Adipose tissue (tissue), 3 donors: ENCODE measurements around the gene PTPRN. TPM values are rescaled to one million over a fixed set of nuclear protein-coding genes. Genes with fewer than 3 reads are reported as not detected.

ENCODE experiments used
- H3K27ac ChIP-seq: one replicate; pipeline ENCODE4 v1.5.1; 2013; ENCODE audit warnings: low read depth, low read length
- WGBS, 3 donors: extraction: QIAGEN DNeasy Blood & Tissue Kit; methylation state at CpG; one replicate each; pipeline ENCODE4 v1.1.7; 2013; 5-methylcytosine and 5-hydroxymethylcytosine counted together
- polyA plus RNA-seq, 3 donors: library from polyadenylated mRNA; stranded (reverse); fragments of 200-250 nt; gene quantifications; one replicate each; pipeline ENCODE4 v1.2.3, GENCODE V29; 2013
- donor health status: healthy with polysubstance abuse.
- donor health status: Bipolar disorder and iron deficiency.
- donor health status: healthy.

The PTPRN gene
- polyA plus RNA-seq, 3 donors = 0.45 to 15.5 TPM; not detected in 1

DNA sequence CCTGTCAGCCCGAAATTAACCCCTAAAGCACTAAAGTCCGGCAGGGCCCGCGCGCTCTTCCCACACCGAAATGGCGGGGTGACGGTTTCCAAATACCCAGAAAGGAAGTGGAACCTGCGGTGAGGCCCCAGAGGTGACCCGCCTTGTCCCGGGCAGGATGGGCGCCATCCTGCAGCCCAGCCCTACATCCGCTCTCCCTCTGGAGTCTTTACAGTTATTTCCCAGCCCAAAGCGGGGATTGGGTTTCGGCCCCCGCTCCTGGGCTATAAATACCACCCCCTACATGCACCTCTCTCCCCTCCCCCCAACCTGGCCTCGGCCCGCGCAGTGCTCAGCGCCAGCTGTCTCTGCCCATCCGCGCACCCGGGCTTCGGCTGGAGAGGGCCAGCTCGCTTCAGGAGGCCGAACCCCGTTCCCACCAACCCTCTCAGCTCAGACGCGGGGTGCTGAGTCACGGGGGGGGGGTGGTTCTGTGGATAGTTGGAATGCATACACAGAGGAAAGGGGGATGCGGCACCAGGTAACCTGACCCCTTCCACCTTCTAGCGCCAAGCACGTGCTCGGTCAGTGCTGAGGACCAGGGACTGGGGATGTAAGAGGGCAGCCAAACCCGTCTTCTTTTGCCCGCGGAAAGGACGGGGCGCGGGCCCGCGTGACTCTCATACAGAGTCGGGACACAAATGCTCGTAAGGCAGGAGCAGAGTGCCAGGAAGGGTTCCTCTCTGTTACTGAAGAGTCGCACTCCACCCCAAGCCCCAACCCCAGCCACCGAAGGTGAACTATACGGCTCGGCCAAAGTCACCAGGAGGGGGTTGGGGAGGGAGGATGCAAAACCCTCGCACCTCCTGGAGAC, 56.1 kb downstream of the PTPRN start, which contains the start of gene TUBA4B:
Gene TUBA4B, plus strand, starts transcription at position 344 of the 853 bp plus-strand sequence. Its CDS starts 165 bp downstream, at position 509.
- 3 to 4% (median 3%) methylated on average over 49 of the region's 49 CpGs for WGBS, 3 donors
- no peak within 1 kb of the TSS for H3K27ac ChIP-seq

DNA sequence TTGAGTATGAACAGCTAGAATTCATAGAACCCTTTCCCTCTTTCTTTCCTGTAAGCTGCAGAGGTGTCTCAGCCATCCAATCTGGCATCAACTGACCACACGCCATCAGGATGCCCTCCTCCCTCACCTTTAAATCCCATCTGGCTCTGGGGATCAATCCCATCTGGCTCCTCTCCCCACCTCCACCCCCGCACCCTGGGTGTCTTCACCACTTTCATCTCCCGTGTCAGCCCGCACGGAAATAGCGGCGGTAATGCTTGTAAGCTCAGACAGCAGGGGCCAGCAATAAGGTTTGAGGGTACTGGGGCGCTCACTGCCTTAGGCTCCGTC, 56.7 kb downstream of the PTPRN start:
- no peak overlapping the region for H3K27ac ChIP-seq
- 12 to 15% (median 12%) methylated on average over 9 of the region's 9 CpGs for WGBS, 3 donors

DNA sequence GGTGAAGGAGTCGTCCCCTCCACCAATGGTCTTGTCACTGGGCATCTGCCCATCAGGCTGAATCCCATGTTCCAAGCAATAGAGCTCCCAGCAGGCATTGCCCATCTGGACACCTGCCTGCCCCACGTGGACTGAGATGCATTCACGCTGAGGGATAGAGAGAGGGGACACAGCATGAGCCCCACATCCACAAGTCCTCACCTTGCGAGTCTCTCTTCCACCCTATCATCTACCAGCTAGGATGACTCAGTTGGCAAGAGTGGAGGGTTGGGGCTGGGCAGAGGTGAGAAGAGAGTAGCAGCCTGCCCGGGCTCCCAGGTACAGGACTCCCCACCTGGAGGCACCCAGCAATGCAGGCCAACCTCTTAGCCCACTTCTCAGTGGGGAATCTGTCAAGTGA, 57.1 kb downstream of the PTPRN start:
- H3K27ac ChIP-seq = no peak overlapping the region
- WGBS, 3 donors = 72 to 74% (median 72%) methylated on average over 5 of the region's 5 CpGs

DNA sequence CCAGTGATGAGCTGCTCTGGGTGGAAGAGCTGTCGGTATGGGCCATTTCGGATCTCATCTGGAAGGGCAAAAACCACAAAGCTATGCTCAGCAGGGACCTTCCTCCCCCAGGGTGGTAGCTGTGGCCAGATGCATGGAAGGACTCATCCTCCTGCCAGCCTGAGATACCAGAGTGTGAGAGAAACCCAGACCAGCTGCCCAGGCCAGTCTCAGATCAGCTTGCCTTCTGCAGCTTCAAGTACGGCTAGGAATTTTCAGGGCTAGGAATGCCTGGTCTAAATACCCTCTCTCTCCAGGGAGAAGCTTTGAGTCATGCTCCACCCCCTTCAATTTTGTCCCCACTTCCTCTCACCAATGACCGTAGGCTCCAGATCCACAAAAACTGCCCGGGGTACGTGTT, 57.5 kb downstream of the PTPRN start:
- H3K27ac ChIP-seq = no peak overlapping the region
- 54 to 80% (median 57%) methylated on average over 6 of the region's 6 CpGs for WGBS, 3 donors

DNA sequence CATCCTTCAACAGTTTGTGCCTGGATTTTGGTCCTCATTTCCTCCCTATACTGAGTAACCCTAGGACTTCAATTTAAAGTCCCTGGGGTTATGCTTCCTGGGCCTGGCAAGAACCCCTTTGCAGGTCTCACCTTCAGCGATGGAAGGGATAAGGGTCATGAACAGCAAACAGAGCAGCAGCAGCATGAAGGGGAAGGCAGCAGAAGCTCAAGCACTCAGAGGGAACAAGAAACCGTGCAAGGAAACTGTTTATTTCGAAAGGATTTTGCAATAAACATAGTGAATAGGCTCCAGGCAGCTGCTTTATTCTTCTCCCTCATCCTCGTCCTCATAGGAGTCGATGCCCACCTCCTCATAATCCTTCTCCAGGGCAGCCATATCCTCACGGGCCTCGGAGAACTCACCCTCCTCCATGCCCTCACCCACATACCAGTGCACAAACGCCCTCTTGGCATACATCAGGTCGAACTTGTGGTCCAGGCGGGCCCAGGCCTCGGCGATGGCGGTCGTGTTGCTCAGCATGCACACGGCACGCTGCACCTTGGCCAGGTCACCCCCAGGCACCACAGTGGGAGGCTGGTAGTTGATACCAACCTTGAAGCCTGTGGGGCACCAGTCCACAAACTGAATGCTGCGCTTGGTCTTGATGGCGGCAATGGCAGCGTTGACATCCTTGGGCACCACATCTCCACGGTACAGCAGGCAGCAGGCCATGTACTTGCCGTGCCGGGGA, 59.0 kb downstream of the PTPRN start:
- WGBS, 3 donors = 69 to 75% (median 70%) methylated on average over 22 of the region's 22 CpGs

DNA sequence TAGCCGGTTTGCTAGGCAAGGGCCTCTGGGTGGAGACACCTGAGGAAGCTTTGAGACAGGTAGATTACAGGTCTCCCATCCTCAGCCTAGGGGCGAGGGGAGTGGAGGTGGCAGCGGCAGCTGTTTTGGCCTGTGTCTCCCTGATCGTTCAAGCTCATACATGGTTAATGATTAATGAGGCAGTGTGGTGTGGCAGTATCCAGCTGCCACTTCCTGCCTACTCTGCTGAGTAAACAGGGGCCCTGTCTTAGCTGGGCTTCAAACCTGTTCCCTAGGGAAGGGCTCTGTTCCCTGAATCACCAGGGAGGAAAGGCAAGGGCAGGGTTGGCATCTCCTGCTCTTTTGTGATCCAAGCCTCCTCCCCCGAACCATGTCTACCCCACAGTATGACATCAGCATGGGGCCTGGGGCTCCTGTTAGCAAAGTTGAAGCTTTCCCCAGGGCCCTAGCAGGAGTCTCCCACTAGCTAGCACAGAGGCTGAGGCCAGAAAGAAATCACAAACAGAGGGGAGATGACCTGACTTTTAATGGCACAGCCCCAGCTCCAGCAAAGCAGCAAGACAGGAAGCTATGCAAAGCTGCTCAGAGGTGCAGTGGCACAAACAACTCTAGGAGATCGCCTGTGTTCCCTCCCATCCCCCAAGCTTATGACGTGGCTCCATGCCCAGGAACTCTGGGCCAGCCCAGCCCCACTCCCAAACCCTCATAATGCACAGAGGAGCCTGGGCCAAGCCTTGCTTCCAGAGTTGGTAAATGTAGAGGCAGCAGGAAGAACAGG, 59.8 kb downstream of the PTPRN start:
- peak overlapping the region; percentile 71 for H3K27ac ChIP-seq
- 5 to 22% (median 16%) methylated on average over 7 of the region's 7 CpGs for whole genome bisulfite sequencing, 3 donors

More for the DNA sequence above, 59.0 kb downstream of the PTPRN start:
- H3K27ac ChIP-seq = no peak overlapping the region

DNA sequence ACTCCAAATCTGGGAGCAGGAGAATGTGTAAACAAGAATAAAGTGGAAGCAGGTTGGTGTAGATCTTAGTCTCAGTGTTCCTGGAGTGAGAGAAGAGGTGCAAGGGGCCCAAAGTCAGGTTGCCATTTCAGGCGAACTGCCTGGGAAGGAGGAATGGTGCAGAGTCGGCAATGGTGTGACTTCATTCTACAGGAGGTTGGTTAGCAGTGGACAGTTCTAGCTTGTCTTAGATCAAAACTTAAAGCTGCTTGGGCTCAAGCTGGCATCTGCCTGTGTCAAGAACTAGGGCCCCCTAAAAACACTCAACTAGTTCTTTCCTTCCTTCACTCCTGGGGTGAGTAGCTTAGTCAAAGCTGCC, 60.4 kb downstream of the PTPRN start:
- H3K27ac ChIP-seq = peak overlapping the region; percentile 71
- 69 to 72% (median 70%) methylated on average over 2 of the region's 2 CpGs for WGBS, 3 donors

DNA sequence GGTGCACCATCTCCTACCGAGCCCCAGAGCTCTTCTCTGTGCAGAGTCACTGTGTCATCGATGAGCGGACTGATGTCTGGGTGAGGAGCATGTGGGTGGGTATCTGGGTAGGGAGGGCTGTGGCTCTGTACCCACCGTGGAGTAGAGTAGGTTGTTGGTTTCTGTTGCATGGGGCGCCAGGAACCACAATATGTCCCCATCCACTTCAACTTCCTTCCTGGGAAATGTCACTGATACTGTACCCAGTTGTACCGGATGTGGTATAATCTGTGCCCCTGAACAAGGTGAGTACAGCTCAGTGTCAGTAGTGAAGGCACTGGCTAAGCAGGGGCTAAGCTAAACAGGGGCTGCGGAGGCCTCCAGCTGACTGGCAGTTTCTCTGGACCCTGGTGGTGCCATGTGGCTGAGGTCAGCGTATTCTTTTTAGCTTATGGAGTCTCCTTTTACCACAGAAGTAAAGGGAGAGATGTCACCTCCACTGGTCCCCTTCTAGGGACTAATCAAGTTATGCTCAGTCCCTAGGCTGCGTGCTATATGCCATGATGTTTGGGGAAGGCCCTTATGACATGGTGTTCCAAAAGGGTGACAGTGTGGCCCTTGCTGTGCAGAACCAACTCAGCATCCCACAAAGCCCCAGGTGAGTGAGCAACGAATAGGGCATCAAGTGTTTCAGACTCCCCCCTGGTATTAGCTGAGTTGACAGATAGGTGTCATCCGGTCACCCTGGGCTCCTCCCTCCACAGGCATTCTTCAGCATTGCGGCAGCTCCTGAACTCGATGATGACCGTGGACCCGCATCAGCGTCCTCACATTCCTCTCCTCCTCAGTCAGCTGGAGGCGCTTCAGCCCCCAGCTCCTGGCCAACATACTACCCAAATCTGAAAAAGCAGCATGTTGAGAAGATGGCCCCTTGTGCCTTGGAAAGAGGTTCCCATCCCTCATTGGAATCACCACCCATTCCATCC, 61.2 kb downstream of the PTPRN start:
- WGBS, 3 donors = 69 to 87% (median 78%) methylated on average over 17 of the region's 17 CpGs
- no peak overlapping the region for H3K27ac ChIP-seq

DNA sequence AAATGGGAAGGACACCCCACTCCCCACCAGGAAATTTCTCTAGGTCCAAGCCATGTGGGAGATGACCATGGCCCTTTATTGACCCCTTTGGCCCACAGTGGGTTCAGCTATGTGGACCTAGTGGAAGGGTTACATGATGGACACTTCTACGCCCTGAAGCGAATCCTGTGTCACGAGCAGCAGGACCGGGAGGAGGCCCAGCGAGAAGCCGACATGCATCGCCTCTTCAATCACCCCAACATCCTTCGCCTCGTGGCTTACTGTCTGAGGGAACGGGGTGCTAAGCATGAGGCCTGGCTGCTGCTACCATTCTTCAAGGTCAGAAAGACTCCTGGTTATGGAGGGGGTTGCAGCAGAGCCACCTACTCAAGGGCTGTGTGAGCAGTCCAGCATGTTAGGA, 62.6 kb downstream of the PTPRN start:
- no peak overlapping the region for H3K27ac ChIP-seq
- 89 to 96% (median 95%) methylated on average over 10 of the region's 10 CpGs for WGBS, 3 donors

DNA sequence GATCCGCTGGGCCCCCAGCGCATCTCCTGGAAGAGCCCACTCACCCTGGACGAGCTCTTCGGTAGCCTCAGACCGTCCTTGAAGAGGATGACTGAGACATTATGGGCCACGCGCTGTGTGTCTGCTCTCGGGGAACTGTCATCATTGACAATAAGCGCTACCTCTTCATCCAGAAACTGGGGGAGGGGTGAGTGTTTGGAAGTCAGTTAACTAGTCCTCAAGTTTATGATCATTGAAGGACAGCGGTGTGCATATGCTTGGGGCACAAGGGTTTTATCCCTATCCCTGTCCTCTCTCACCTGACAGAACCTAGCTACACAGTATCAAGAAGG, 63.3 kb downstream of the PTPRN start:
- WGBS, 3 donors = 14 to 18% (median 14%) methylated on average over 10 of the region's 10 CpGs
- peak overlapping the region; percentile 87 for H3K27ac ChIP-seq

DNA sequence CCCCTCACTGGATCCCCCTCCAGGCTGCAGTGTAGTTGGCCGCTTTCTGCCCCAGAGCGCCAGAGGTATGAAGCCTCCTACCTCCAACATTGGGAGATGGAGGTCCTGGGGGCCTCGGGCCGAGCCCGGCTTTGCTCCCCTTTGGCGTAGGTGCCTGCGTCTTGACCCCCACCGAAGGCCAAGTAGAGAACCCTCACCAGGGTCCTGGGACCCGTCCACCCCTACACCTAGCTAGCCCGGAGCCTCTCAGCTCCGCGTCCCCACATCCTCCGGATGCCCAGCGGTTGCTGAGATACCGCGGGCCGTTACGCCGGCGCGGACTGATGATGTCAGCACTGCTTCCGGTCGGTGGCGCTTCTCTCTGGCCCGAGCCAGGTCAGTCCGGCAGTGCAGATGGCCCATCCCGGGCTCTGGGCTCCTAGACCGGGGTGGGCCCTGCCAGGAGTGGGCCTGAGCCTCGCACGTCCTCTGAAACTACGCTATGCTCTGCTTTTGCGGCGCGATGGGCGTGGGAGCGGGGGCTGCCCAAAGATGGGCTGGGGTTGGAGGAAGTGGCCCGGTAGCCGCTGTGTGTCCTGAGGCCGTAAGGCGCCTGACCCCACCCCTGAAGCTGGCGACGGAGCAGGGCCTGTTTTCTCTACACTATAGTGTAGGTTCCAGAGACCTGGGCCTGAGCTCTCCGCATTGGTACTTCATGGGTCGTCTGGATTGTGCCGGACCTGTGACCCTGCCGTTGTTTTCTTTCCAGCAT, 63.9 kb downstream of the PTPRN start, which contains the start of the genes GLB1L and STK16:
Gene GLB1L, minus strand, starts transcription at position 297 of the 751 bp plus-strand sequence. CDS start 1,871 bp downstream, outside the sequence.
Gene STK16, plus strand, starts transcription at position 332 of the 751 bp plus-strand sequence. CDS start 521 bp downstream, outside the sequence.
- H3K27ac ChIP-seq = peak within 1 kb of the TSS; percentile 87
- 0 to 1% (median 1%) methylated on average over 41 to 46 of the region's 46 CpGs for WGBS, 3 donors

DNA sequence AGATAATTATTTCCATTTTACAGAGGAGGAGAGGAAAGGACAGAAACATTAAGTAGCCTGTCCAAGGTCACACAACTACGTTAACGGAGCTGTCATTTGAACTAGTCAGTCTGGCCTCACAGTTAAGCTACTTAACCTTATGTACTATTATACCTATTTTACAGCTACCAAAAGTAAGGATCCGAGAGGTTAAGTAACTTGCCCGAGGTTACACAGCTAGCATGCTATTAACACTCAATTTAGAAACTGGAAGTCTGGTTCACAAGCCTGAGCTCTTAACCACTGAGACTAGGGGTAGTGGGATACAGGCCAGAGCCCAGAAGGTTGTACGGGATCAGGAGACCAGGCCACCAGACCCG, 64.4 kb downstream of the PTPRN start:
- peak overlapping the region; percentile 75 for H3K27ac ChIP-seq
- 17 to 37% (median 32%) methylated on average over 6 of the region's 6 CpGs for WGBS, 3 donors

DNA sequence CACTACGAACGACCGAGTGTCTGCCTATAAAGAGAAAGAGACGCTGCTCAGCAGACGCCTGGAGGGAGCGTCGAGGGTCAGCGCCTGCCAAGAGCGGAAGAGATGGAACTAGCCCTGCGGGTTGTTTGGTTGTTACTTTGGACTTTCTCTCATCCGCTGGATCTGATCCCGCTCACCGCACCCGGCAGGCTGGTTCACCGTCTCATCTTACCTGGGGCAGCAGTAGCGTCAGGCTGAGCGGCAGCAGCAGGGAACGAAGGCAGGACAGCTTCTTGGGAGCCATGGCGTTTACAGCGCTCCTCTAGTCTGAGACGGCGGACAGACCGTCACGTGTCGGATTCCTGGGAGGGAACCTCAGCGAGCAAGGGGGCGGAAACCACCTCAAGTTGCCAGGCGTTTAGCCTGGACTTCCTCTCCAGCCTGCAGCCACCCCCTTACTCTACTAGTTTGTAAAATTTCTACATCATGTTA, 65.9 kb downstream of the PTPRN start:
- WGBS, 3 donors = 46 to 50% (median 46%) methylated on average over 28 of the region's 28 CpGs

More for the DNA sequence above, 65.9 kb downstream of the PTPRN start:
- no peak overlapping the region for H3K27ac ChIP-seq
